Uterus (tissue), 4 donors: ENCODE data around the gene PDZD8. TPM values are rescaled to one million over a fixed set of nuclear protein-coding genes. Genes with fewer than 3 reads are reported as not detected.

Experiments used
- DNase-seq, 2 donors: peaks; one replicate each; pipeline ENCODE4 v3.0.0-alpha.2; 2019 to 2020
- H3K27ac ChIP-seq, 2 donors: fragments of 200-600 bp; sonication (generic); 1 replicate in 1 of 2; 2 replicates in 1 of 2; pipeline ENCODE4 v1.5.1; 2016 to 2018
- H3K27me3 ChIP-seq, 2 donors: fragments of 200-600 bp; sonication (generic); one replicate each; pipeline ENCODE4 v1.5.1; 2018 to 2019; ENCODE audit warnings: control low read depth in 1 of 2
- H3K36me3 ChIP-seq, 2 donors: fragments of 200-600 bp; sonication (generic); one replicate each; pipeline ENCODE4 v1.5.1; 2019; ENCODE audit warnings: control low read depth in 1 of 2
- H3K4me1 ChIP-seq, 2 donors: fragments of 200-600 bp; sonication (generic); one replicate each; pipeline ENCODE4 v1.5.1; 2018 to 2019; ENCODE audit warnings: control low read depth in 1 of 2
- H3K4me3 ChIP-seq, 2 donors: fragments of 200-600 bp; sonication (generic); 1 replicate in 1 of 2; 2 replicates in 1 of 2; pipeline ENCODE4 v1.5.1; 2018 to 2019; ENCODE audit warnings: mild to moderate bottlenecking in 1 of 2
- H3K9me3 ChIP-seq, 2 donors: fragments of 200-600 bp; sonication (generic); one replicate each; pipeline ENCODE4 v1.5.1; 2019; ENCODE audit warnings: control low read depth in 1 of 2
- CTCF ChIP-seq, 4 experiments: fragments of 200-600 bp in 2 of 4; fragments of 450-650 bp in 2 of 4; sonication (generic) in 2 of 4; IDR thresholded peaks; one replicate each; pipeline ENCODE4 v1.5.1; 2016 to 2019; ENCODE audit warnings: antibody characterized with exemption in 4 of 4, mild to moderate bottlenecking in 2 of 4, moderate library complexity in 1 of 4
- POLR2A ChIP-seq, 2 donors: fragments of 450-650 bp; IDR thresholded peaks; one replicate each; pipeline ENCODE4 v1.6.1; 2016; ENCODE audit warnings: antibody characterized with exemption in 2 of 2, mild to moderate bottlenecking in 1 of 2, moderate library complexity in 1 of 2
- intact Hi-C: fragments of 100-400 bp; cut with DNase I; formaldehyde crosslinking; loops from one replicate; pipeline ENCODE4 v1.15.1; 2023; ENCODE audit warnings: low total_unique reads
- total RNA-seq, 4 donors: library from RNA; depleted of rRNA in 3 of 4; stranded (reverse); fragments of >200 nt in 3 of 4; gene quantifications; one replicate each; pipeline versions ENCODE4 v1.1.0 to v1.2.4, GENCODE V29; 2014 to 2023
- donor health status: DM: yes; HTN: yes; CAD: no.

Gene PDZD8
- total RNA-seq, 4 donors from 2014 or later, result 13.8 to 44.1 (median 35.6) TPM

GRCh38 chr10:117284716-117285494, 90.3 kb downstream of the PDZD8 start:
- Histone ChIP-seq H3K4me3 (no peak overlapping the region), H3K27ac (no peak overlapping the region), H3K9me3 (no peaks in the 10 kb centered on the region), H3K4me1 (no peaks in the 10 kb centered on the region), H3K36me3 (no peaks in the 10 kb centered on the region), H3K27me3 (no peaks in the 10 kb centered on the region)
- DNase-seq, result no peak
- intact Hi-C loops, result no loop called here
- TF ChIP-seq POLR2A (IDR thresholded peaks at IDR 0.05), result no peak

DNA sequence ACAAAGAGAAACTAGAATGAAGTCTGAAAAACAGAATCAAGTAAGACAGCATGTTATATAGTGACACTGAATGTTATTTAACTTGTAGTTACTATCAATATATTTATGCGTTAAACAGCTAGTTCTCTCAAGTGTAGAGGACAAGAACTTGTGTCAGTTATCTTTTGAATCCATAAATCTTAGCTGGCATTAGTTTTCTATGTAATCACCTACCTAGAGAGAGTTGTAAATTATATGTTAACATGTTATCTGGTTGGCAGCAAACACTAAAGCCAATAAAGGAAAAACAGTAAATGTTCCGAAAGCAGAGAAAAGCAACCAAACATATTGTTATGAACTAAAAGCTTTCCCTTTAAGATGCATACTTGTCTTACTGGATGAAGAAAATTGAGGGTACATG, 97.6 kb downstream of the PDZD8 start:
- Histone ChIP-seq H3K36me3 (no peaks in the 10 kb centered on the region), H3K27ac (no peak overlapping the region), H3K27me3 (no peaks in the 10 kb centered on the region), H3K4me1 (no peaks in the 10 kb centered on the region), H3K4me3 (no peak overlapping the region), H3K9me3 (no peaks in the 10 kb centered on the region)
- DNase-seq, result no peak
- intact Hi-C loops, result no loop called here
- TF ChIP-seq POLR2A (IDR thresholded peaks at IDR 0.05) (no peak), CTCF (IDR thresholded peaks at IDR 0.05) (no peak)

DNA sequence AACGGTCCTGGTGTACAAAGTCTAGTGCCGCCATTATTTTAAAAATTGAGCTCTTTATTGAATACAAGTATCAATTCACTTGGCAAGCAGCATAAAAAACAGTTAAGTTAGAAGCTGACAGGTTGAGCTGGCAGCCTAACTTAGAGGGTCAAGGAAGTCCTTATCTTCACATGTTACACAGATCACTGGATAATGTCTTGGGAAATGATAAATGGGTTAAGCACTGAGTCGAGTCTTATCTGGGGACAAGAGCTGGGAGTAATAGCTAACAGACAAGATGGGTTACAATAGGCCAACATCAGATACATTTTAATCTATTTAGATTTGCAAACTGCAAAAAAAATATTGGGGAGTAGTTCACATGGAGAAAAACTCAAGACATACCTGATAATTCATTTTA, 100.1 kb downstream of the PDZD8 start:
- no peak overlapping the region for H3K4me3 ChIP-seq
- intact Hi-C loops, result no loop called here
- DNase-seq, result no peak

DNA sequence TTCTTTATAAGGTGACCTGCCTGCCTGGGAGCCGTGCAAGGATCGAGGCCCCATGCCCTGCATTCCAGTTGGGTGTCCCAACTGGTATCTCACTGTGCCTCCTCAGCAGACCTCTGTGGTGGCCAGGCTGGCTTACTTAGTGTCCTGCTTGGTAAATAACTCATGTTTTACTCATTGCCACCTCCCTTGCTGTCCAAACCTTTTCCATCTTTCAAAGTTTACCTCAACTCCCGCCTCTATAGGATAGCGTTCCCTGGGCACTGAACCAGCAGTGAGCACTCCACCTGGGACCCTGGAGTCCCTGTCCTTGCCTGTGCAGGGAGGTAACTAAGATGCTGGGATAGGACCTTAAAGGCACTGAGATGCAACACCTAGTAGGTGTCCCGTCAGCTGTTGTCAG, 100.7 kb downstream of the PDZD8 start:
- no peaks in the 10 kb centered on the region for H3K27me3 ChIP-seq
- intact Hi-C loops, result no loop called here
- no peak for TF ChIP-seq POLR2A (IDR thresholded peaks at IDR 0.05)
- no peak for TF ChIP-seq CTCF (IDR thresholded peaks at IDR 0.05)
- no peaks in the 10 kb centered on the region for H3K4me1 ChIP-seq
- no peak overlapping the region for H3K4me3 ChIP-seq
- H3K36me3 ChIP-seq, result no peaks in the 10 kb centered on the region
- no peak overlapping the region for H3K27ac ChIP-seq
- DNase-seq, result no peak
- no peaks in the 10 kb centered on the region for H3K9me3 ChIP-seq

More for the DNA sequence above, 100.1 kb downstream of the PDZD8 start:
- H3K27me3 ChIP-seq, result no peaks in the 10 kb centered on the region
- H3K36me3 ChIP-seq, result no peaks in the 10 kb centered on the region
- H3K27ac ChIP-seq, result no peak overlapping the region
- TF ChIP-seq POLR2A (IDR thresholded peaks at IDR 0.05) (no peak), CTCF (IDR thresholded peaks at IDR 0.05) (no peak)
- H3K9me3 ChIP-seq, result no peaks in the 10 kb centered on the region
- H3K4me1 ChIP-seq, result no peaks in the 10 kb centered on the region

GRCh38 chr10:117273980-117274379, 101.3 kb downstream of the PDZD8 start:
- TF ChIP-seq CTCF (IDR thresholded peaks at IDR 0.05) (no peak), POLR2A (IDR thresholded peaks at IDR 0.05) (no peak)
- intact Hi-C loops, result no loop called here
- H3K36me3 ChIP-seq, result no peaks in the 10 kb centered on the region
- no peak for DNase-seq
- H3K9me3 ChIP-seq, result no peaks in the 10 kb centered on the region
- no peak overlapping the region for H3K4me3 ChIP-seq
- no peak overlapping the region for H3K27ac ChIP-seq
- no peaks in the 10 kb centered on the region for H3K4me1 ChIP-seq
- H3K27me3 ChIP-seq, result no peaks in the 10 kb centered on the region
